GM12874 (cell line): ENCODE data around the gene PATJ.

ENCODE experiments used
- TF ChIP-seq, protein P1 (sequence below): IDR thresholded peaks from 2 replicates; pipeline ENCODE4 v1.5.1; 2011; ENCODE audit warnings: low read depth, mild to moderate bottlenecking, control low read depth, low read length, moderate library complexity; ENCODE audit not compliant: insufficient read depth

Gene PATJ

GRCh38 chr1:61935516-61935915 is 193.2 kb downstream of the PATJ start:
- TF ChIP-seq, protein P1, sequence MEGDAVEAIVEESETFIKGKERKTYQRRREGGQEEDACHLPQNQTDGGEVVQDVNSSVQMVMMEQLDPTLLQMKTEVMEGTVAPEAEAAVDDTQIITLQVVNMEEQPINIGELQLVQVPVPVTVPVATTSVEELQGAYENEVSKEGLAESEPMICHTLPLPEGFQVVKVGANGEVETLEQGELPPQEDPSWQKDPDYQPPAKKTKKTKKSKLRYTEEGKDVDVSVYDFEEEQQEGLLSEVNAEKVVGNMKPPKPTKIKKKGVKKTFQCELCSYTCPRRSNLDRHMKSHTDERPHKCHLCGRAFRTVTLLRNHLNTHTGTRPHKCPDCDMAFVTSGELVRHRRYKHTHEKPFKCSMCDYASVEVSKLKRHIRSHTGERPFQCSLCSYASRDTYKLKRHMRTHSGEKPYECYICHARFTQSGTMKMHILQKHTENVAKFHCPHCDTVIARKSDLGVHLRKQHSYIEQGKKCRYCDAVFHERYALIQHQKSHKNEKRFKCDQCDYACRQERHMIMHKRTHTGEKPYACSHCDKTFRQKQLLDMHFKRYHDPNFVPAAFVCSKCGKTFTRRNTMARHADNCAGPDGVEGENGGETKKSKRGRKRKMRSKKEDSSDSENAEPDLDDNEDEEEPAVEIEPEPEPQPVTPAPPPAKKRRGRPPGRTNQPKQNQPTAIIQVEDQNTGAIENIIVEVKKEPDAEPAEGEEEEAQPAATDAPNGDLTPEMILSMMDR: no peak

- TF ChIP-seq, protein P1: no peak
These were observed 194.6 kb downstream of the PATJ start for GRCh38 chr1:61936839-61937238.

DNA sequence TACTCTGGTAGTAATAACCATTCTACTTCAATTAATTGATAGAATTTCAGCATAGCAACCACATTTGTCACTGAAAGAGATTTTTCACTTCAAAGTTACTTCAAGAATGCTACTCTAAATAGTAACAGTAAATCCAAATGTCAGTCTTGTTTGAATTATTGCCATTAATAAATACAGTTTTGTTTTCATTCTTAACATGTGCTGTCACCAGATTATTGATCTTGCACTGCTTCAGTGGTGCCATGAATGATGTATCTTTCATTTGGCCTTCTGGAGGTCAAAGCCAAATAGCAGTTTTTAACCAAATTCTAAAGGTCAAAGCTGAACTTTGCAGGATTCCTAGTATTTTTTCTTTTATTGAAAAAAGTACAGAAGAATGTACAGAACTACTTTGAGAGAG is 199.5 kb downstream of the PATJ start:
- TF ChIP-seq, protein P1: no peak

- TF ChIP-seq, protein P1: no peak
These were observed 200.6 kb downstream of the PATJ start for GRCh38 chr1:61942856-61943255.

DNA sequence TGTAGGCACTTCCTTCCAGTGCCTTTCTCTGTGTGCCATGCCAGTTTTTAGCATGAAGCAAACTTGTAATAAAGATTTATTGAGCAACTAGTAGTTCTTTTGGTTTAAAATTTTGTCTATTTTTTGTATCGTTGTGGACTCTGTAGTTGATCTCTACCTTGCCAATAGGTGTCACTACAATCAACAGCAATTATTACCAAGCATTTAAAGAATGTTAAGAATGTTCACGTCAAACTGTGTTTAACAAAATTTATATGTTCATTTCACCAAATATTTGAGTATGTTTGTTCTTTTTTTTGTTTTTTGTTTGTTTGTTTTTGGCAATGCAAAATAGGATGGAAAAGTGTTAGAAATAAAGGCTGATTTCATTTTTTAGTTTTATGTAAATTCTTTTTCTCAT is 208.1 kb downstream of the PATJ start:
- TF ChIP-seq, protein P1: no peak

DNA sequence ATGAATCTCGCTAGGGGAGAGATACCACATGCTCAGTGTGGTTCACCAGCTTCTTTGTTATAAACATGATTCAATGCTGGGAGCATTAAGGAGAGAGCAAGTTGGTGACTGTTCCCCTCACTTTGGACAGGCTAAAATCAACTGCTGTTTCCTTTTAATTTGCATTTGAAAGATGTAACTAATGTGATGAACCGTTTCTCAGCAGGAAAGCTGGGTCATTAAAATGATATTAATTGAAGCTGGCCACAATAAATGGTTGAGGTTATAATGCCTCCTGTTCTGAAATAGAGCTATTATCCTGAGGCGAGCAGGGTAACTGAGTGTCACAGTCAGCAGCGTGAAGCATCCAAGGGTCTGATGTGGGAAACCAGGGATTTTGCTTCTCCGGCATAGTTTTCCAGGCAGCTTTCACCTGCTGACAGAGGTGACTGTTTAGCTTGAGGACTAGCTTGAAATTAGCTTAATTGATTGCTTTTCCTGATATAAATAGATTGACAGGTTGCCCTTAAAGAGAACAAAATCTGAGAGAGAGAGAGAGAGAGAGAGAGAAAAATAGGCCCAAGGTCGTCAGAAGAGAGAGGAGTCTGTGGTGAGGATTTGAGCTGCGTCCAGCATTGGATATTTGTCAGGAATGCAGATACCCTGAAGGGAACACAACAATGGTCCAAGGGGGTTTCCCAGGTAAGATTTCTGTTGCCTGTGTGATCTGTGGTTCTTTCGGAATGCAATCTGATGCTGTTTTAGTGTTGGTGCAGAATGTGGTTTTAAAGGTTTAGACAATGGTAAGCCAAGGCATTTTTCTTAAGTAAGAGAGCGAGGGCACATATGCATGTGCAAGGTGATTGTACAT is 209.7 kb downstream of the PATJ start:
- TF ChIP-seq, protein P1: no peak

- TF ChIP-seq, protein P1: no peak
These were observed 210.4 kb downstream of the PATJ start for GRCh38 chr1:61952675-61953074.
